ENCODE measurements around the gene MGME1. TPM values are rescaled to one million over a fixed set of nuclear protein-coding genes. Genes with fewer than 3 reads are reported as not detected.

MGME1 gene
- total and polyA plus RNA-seq, 2 of the 13 experiments (the other 11 are each of a cell fraction or from before 2014, with no cell fraction given) = 36.7 to 66.6 TPM

DNA sequence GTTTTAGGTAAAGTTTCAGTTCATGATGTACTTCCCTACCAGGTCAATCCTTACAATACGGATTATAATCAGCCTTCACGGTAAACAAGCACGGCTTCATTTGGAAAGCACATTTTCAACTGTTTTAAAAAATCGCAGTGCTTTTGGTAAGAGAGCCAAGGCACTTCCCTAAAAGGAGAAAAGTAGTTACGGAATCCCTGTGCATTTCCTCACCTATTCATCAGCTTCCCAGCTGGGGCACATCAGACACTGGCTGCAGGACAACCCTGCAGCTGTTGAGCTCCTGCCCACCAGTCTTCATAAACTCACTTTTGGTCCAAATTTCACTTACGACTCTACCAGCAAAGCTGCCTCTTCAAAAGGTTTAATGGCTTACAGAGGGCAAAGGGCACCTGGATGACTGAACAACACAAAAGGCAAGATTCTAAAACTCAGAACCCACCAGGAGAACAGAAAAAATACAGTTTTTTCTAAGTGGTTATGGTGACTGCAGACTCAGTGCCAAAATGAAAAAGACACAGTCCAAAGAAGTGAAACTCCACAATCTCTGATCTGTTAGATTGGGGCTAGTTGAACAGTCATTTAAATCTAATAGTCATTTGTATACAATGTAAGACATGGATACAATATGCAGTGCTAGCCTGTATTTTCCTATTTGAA lies 7.8 kb upstream of the MGME1 start (continued):
- TF ChIP-seq ZFP36L1 (CRISPR knock-in tag; IDR thresholded peaks at IDR 0.05) = 0 out of 2 replicates have a peak, but pooled peaks have one; percentile 39
- peak; percentile 83 for TF ChIP-seq KMT2A (CRISPR knock-in tag; IDR thresholded peaks at IDR 0.05)
- peak; percentile 74; the same call in 1 of the 2 replicates for TF ChIP-seq MIER2 (CRISPR knock-in tag; IDR thresholded peaks at IDR 0.05)
- peak; percentile 36; the same call in 1 of the 2 replicates for TF ChIP-seq FOSL1 (CRISPR knock-in tag; IDR thresholded peaks at IDR 0.05; ENCODE audit: borderline replicate concordance)
- no peak for TF ChIP-seq ZNF652 (CRISPR knock-in tag; IDR thresholded peaks at IDR 0.05; ENCODE audit: borderline replicate concordance, low read depth)
- 0 out of 2 replicates have a peak, but pooled peaks have one; percentile 47 for TF ChIP-seq RFX3 (CRISPR knock-in tag; IDR thresholded peaks at IDR 0.05)
- TF ChIP-seq, protein P1, sequence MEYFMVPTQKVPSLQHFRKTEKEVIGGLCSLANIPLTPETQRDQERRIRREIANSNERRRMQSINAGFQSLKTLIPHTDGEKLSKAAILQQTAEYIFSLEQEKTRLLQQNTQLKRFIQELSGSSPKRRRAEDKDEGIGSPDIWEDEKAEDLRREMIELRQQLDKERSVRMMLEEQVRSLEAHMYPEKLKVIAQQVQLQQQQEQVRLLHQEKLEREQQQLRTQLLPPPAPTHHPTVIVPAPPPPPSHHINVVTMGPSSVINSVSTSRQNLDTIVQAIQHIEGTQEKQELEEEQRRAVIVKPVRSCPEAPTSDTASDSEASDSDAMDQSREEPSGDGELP (IDR thresholded peaks at IDR 0.05; ENCODE audit: borderline replicate concordance, low read depth) = peak; percentile 98
- no peak for TF ChIP-seq ZNF496 (CRISPR knock-in tag; IDR thresholded peaks at IDR 0.05; ENCODE audit: insufficient replicate concordance)
- peak; percentile 56; the same call in 1 of the 2 replicates for TF ChIP-seq RCOR2 (CRISPR knock-in tag; IDR thresholded peaks at IDR 0.05)
- TF ChIP-seq, protein P2, sequence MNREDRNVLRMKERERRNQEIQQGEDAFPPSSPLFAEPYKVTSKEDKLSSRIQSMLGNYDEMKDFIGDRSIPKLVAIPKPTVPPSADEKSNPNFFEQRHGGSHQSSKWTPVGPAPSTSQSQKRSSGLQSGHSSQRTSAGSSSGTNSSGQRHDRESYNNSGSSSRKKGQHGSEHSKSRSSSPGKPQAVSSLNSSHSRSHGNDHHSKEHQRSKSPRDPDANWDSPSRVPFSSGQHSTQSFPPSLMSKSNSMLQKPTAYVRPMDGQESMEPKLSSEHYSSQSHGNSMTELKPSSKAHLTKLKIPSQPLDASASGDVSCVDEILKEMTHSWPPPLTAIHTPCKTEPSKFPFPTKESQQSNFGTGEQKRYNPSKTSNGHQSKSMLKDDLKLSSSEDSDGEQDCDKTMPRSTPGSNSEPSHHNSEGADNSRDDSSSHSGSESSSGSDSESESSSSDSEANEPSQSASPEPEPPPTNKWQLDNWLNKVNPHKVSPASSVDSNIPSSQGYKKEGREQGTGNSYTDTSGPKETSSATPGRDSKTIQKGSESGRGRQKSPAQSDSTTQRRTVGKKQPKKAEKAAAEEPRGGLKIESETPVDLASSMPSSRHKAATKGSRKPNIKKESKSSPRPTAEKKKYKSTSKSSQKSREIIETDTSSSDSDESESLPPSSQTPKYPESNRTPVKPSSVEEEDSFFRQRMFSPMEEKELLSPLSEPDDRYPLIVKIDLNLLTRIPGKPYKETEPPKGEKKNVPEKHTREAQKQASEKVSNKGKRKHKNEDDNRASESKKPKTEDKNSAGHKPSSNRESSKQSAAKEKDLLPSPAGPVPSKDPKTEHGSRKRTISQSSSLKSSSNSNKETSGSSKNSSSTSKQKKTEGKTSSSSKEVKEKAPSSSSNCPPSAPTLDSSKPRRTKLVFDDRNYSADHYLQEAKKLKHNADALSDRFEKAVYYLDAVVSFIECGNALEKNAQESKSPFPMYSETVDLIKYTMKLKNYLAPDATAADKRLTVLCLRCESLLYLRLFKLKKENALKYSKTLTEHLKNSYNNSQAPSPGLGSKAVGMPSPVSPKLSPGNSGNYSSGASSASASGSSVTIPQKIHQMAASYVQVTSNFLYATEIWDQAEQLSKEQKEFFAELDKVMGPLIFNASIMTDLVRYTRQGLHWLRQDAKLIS (CRISPR knock-in tag; IDR thresholded peaks at IDR 0.05) = peak; percentile 93
- TF ChIP-seq, protein P3, sequence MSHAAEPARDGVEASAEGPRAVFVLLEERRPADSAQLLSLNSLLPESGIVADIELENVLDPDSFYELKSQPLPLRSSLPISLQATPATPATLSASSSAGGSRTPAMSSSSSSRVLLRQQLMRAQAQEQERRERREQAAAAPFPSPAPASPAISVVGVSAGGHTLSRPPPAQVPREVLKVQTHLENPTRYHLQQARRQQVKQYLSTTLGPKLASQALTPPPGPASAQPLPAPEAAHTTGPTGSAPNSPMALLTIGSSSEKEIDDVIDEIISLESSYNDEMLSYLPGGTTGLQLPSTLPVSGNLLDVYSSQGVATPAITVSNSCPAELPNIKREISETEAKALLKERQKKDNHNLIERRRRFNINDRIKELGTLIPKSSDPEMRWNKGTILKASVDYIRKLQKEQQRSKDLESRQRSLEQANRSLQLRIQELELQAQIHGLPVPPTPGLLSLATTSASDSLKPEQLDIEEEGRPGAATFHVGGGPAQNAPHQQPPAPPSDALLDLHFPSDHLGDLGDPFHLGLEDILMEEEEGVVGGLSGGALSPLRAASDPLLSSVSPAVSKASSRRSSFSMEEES (CRISPR knock-in tag; IDR thresholded peaks at IDR 0.05) = 0 out of 2 replicates have a peak, but pooled peaks have one; percentile 11
- TF ChIP-seq MAFK (conservative IDR thresholded peaks at IDR 0.05 in 1 of 2, IDR thresholded peaks at IDR 0.05 in 1 of 2; ENCODE audit: low read length in 2 of 2) = peak; percentile 6 to 22; a peak in 1 of 4 replicates
- TF ChIP-seq, protein P4, sequence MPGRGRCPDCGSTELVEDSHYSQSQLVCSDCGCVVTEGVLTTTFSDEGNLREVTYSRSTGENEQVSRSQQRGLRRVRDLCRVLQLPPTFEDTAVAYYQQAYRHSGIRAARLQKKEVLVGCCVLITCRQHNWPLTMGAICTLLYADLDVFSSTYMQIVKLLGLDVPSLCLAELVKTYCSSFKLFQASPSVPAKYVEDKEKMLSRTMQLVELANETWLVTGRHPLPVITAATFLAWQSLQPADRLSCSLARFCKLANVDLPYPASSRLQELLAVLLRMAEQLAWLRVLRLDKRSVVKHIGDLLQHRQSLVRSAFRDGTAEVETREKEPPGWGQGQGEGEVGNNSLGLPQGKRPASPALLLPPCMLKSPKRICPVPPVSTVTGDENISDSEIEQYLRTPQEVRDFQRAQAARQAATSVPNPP (CRISPR knock-in tag; IDR thresholded peaks at IDR 0.05) = 0 out of 2 replicates have a peak, but pooled peaks have one; percentile 66
- TF ChIP-seq ZFP1 (CRISPR knock-in tag; IDR thresholded peaks at IDR 0.05) = peak; percentile 78; the same call in 1 of the 2 replicates
- TF ChIP-seq, protein P5, sequence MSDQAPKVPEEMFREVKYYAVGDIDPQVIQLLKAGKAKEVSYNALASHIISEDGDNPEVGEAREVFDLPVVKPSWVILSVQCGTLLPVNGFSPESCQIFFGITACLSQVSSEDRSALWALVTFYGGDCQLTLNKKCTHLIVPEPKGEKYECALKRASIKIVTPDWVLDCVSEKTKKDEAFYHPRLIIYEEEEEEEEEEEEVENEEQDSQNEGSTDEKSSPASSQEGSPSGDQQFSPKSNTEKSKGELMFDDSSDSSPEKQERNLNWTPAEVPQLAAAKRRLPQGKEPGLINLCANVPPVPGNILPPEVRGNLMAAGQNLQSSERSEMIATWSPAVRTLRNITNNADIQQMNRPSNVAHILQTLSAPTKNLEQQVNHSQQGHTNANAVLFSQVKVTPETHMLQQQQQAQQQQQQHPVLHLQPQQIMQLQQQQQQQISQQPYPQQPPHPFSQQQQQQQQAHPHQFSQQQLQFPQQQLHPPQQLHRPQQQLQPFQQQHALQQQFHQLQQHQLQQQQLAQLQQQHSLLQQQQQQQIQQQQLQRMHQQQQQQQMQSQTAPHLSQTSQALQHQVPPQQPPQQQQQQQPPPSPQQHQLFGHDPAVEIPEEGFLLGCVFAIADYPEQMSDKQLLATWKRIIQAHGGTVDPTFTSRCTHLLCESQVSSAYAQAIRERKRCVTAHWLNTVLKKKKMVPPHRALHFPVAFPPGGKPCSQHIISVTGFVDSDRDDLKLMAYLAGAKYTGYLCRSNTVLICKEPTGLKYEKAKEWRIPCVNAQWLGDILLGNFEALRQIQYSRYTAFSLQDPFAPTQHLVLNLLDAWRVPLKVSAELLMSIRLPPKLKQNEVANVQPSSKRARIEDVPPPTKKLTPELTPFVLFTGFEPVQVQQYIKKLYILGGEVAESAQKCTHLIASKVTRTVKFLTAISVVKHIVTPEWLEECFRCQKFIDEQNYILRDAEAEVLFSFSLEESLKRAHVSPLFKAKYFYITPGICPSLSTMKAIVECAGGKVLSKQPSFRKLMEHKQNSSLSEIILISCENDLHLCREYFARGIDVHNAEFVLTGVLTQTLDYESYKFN (CRISPR knock-in tag; conservative IDR thresholded peaks at IDR 0.05) = peak; percentile 91

Data from HepG2 (cell line).